OCI-LY3 (cell line): ENCODE measurements around the gene NIPSNAP2.

ENCODE experiments used
- CTCF ChIP-seq: fragments of 200-600, 300-600 bp; sonication (generic); IDR thresholded peaks from 2 replicates; pipeline ENCODE4 v1.5.1; 2014; ENCODE audit warnings: antibody characterized with exemption, low read length, low read depth
- EZH2phosphoT487 ChIP-seq: fragments of 200-600 bp; shearing (Covaris generic); IDR thresholded peaks from 2 replicates; pipeline ENCODE4 v1.6.1; 2018; ENCODE audit warnings: antibody characterized with exemption, mixed run types, low read depth

- TF ChIP-seq CTCF (no peak), EZH2phosphoT487 (no peak)
Measured at GRCh38 chr7:55966851-55967250, 2.5 kb downstream of the NIPSNAP2 start.
